Pancreas (tissue), 10 donors: ENCODE measurements around the gene OR2A14. TPM values are rescaled to one million over a fixed set of nuclear protein-coding genes. Genes with fewer than 3 reads are reported as not detected.
A peak's percentile ranks its signal among the peaks of the same experiment; 100 is the strongest.
"Not testable (repeated sequence)": the region's sequence is repeated elsewhere in the genome, so short reads cannot be mapped to it uniquely, and the experiment has no call there.

Source experiments
- ATAC-seq, 4 donors: fragments of 200-7000 bp; cut with Tn5 transposase; one replicate each; pipeline versions ENCODE4 v1.8.0 to v1.9.1; 2020; ENCODE audit warnings: mild to moderate bottlenecking in 4 of 4, moderate library complexity in 4 of 4
- DNase-seq, 6 donors: peaks; one replicate each; pipeline ENCODE4 v3.0.0-alpha.2; 2020
- FAIRE-seq: peaks from 2 replicates; lab custom pipeline; 2012; peaks lifted over from hg19 to GRCh38; lab: Jason Lieb, UNC
- H3K27ac ChIP-seq, 4 donors: fragments of 200-600 bp; sonication (generic); 1 replicate in 3 of 4; 2 replicates in 1 of 4; pipeline versions ENCODE4 v1.5.0 to v1.8.0; 2020
- H3K27me3 ChIP-seq, 4 donors: fragments of 200-600 bp; one replicate each; pipeline ENCODE4 v1.8.0; 2021
- H3K36me3 ChIP-seq, 3 donors: fragments of 200-600 bp; sonication (generic) in 1 of 3; one replicate each; pipeline versions ENCODE4 v1.5.0 to v1.8.0; 2020 to 2021
- H3K4me1 ChIP-seq, 3 donors: fragments of 200-600 bp; one replicate each; pipeline ENCODE4 v1.8.0; 2021
- H3K4me3 ChIP-seq, 4 donors: fragments of 200-600 bp; sonication (generic) in 2 of 4; one replicate each; pipeline versions ENCODE4 v1.5.0 to v1.8.0; 2020 to 2021
- H3K9me3 ChIP-seq, 4 donors: fragments of 200-600 bp; one replicate each; pipeline ENCODE4 v1.8.0; 2021
- CTCF ChIP-seq, 4 donors: fragments of 200-600 bp; sonication (generic) in 3 of 4; IDR thresholded peaks; one replicate each; pipeline versions ENCODE4 v1.5.0 to v1.8.0; 2021; ENCODE audit warnings: antibody characterized with exemption in 4 of 4
- WGBS, 2 donors: extraction: QIAGEN DNeasy Blood & Tissue Kit; methylation state at CpG; one replicate each; pipeline ENCODE4 v1.1.7; 2013; 5-methylcytosine and 5-hydroxymethylcytosine counted together
- intact Hi-C, 3 donors: fragments of 100-400 bp; cut with DNase I; formaldehyde crosslinking; loops; one replicate each; pipeline versions ENCODE4 v1.11.1 to v1.14.2; 2022
- polyA plus RNA-seq, 2 donors: library from polyadenylated mRNA; stranded (reverse); fragments of 200-250 nt; gene quantifications; one replicate each; pipeline ENCODE4 v1.2.3, GENCODE V29; 2013
- total RNA-seq, 6 donors: library from RNA; stranded (reverse); fragmentation: NEBNext Ultra II Directional in 4 of 6; extraction: Animal tissue kit (Norgen Biotek cat#: 25700) in 4 of 6; gene quantifications; one replicate each; pipeline versions ENCODE4 v1.2.1 to v1.2.4, GENCODE V29; 2021 to 2023
- donor health status: healthy with polysubstance abuse.
- donor health status: DM: no; HTN: no; CAD: no; lungs with moderate emphysema.
- donor health status: DM: no; HTN: no; CAD: no.
- donor health status: control.
- donor health status: control.
- donor health status: Bipolar disorder and iron deficiency.
- donor health status: DM: yes; HTN: yes; CAD: no.
- donor health status: DM: no; HTN: no; CAD: no.
- donor health status: DM: no; HTN: no; CAD: no.
- donor health status: DM: yes; HTN: yes; CAD: no.

Gene OR2A14
- total and polyA plus RNA-seq, 8 donors, result not detected

- FAIRE-seq (no peak), ATAC-seq (no peak), DNase-seq (no peak)
- no peak for TF ChIP-seq CTCF (IDR thresholded peaks at IDR 0.05)
- Histone ChIP-seq H3K4me3 (no peak within 1 kb of the TSS), H3K4me1 (no peaks in the 10 kb centered on the region), H3K36me3 (no peaks in the 10 kb centered on the region), H3K27me3 (no peaks in the 10 kb centered on the region), H3K27ac (no peak within 1 kb of the TSS), H3K9me3 (no peaks in the 10 kb centered on the region)
- intact Hi-C loops, result no loop called here
- 79 to 88% methylated on average over 2 of the region's 2 CpGs for WGBS, 2 donors
Measured at GRCh38 chr7:144109283-144109682, 13.7 kb upstream of the OR2A14 start, which contains the start of gene OR2A2. OR2A2 (plus strand) TSS chr7:144109583; CDS start chr7:144109583, 0 bp downstream.

DNA sequence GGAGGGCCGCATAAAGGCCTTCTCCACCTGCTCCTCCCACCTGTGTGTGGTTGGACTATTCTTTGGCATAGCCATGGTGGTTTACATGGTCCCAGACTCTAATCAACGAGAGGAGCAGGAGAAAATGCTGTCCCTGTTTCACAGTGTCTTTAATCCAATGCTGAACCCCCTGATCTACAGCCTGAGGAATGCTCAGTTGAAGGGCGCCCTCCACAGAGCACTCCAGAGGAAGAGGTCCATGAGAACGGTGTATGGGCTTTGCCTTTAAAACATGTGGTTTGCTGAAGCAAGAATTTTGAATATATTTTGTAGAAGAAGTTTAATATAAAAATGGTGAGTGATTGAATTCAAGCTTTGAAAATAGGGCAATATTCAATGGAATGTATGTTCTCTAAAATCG, 12.7 kb upstream of the OR2A14 start:
- H3K9me3 ChIP-seq, result no peaks in the 10 kb centered on the region
- H3K36me3 ChIP-seq, result no peaks in the 10 kb centered on the region
- H3K27me3 ChIP-seq, result no peaks in the 10 kb centered on the region
- no peaks in the 10 kb centered on the region for H3K4me1 ChIP-seq
- WGBS, 2 donors, result 72 to 83% methylated on average over 5 of the region's 5 CpGs
- intact Hi-C loops, result no loop called here
- TF ChIP-seq CTCF (IDR thresholded peaks at IDR 0.05), result no peak
- FAIRE-seq (no peak), ATAC-seq (no peak), DNase-seq (no peak)
- H3K27ac ChIP-seq, result no peak overlapping the region
- no peak overlapping the region for H3K4me3 ChIP-seq

DNA sequence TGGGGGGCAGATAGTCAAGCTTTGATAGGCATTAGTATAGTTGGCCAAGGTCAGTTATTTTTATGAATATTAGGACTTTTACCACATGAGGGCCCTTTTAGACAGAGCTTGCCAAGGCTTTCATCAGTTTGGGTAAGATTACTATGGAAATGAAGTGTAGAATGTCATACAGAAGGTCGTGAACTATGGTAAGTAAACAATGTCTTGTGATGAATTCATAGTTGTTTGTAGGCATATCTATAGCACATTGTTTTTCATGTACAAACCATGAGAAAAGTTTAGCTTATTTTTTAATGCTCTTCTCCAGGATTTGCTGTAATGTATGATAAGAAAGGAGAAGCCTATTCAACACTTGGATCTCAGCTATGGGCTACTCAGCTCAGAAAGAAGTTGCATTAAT, 9.3 kb upstream of the OR2A14 start:
- ATAC-seq (no peak), FAIRE-seq (no peak), DNase-seq (no peak)
- H3K36me3 ChIP-seq, result no peaks in the 10 kb centered on the region
- H3K4me3 ChIP-seq, result no peak overlapping the region
- intact Hi-C loops, result no loop called here
- 4 to 17% methylated on average over 1 of the region's 1 CpG for WGBS, 2 donors
- no peaks in the 10 kb centered on the region for H3K9me3 ChIP-seq
- H3K27ac ChIP-seq, result no peak overlapping the region
- no peaks in the 10 kb centered on the region for H3K4me1 ChIP-seq
- TF ChIP-seq CTCF (IDR thresholded peaks at IDR 0.05), result no peak
- H3K27me3 ChIP-seq, result no peaks in the 10 kb centered on the region

DNA sequence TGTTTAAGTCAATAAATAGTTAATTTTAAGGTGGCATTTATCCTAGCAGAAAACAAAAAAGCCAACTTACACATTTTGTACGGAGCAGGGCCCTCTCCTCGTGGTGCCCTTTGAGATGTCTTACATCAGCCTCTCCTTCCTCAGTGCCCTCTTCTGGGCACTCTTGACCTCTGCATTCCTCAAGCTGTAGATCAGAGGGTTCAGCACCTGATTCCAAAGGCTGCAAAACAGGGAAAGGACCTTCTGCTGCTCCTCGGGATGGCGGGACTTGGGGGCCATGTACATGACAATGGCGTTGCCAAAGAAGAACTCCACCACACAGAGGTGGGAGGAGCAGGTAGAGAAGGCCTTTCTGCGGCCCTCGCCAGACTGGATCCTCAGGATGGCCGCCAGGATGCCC, 4.6 kb upstream of the OR2A14 start:
- TF ChIP-seq CTCF (IDR thresholded peaks at IDR 0.05), result no peak
- Histone ChIP-seq H3K27me3 (no peaks in the 10 kb centered on the region), H3K27ac (no peak overlapping the region), H3K9me3 (no peaks in the 10 kb centered on the region), H3K4me3 (no peak overlapping the region), H3K4me1 (no peaks in the 10 kb centered on the region), H3K36me3 (no peaks in the 10 kb centered on the region)
- intact Hi-C loops, result no loop called here
- WGBS, 2 donors, result 60 to 61% methylated on average over 8 of the region's 8 CpGs
- DNase-seq, result peak in 1 of 6 donors; percentile 9
- ATAC-seq, result no peak
- FAIRE-seq, result no peak

DNA sequence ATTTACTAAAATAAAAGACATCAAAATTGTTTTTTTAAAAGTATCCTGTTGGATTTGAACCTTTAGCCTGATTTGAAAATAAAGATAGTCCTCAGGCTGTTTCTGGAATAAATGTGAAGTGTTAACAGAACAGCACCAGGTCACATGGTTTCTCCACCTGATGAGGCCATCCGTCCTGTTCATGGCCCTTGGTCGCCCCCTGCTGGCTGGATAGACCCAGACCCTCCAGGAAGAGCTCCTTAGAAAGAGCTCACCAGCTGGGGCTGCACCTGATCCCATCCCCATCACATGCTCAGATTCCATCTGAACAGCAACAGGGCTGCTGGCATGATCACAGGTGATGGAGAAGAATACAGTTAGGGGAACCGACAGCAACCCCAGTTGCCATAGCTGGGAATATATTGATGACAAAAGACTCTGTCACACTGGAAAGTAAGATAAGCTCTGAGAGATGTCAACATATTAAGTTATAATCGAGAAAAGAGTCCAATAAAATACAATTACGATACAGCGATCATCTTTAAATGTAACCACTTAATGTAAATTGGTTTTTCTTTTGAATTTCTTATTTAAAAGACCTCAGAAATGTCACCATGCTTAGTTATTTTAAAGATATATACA, 4.8 kb downstream of the OR2A14 start:
- Histone ChIP-seq H3K27me3 (no peaks in the 10 kb centered on the region), H3K4me1 (no peaks in the 10 kb centered on the region), H3K9me3 (no peaks in the 10 kb centered on the region), H3K36me3 (no peaks in the 10 kb centered on the region), H3K4me3 (no peak overlapping the region), H3K27ac (no peak overlapping the region)
- intact Hi-C loops, result no loop called here
- peak; percentile 96 to 100 (median 100) for ATAC-seq
- no peak for FAIRE-seq
- DNase-seq, result peak; percentile 75 to 95 (median 88)
- 28 to 34% methylated on average over 6 of the region's 6 CpGs for WGBS, 2 donors
- peak; percentile 31 to 73 (median 72) for TF ChIP-seq CTCF (IDR thresholded peaks at IDR 0.05)

- H3K27me3 ChIP-seq, H3K27ac ChIP-seq, H3K4me1 ChIP-seq, H3K36me3 ChIP-seq, ATAC-seq, FAIRE-seq, H3K4me3 ChIP-seq, intact Hi-C loops, H3K9me3 ChIP-seq: not testable (repeated sequence)
- WGBS, 2 donors, result 87 to 96% methylated on average over 9 of the region's 9 CpGs
- peak in 1 of 6 donors; percentile 40 for DNase-seq
Measured at GRCh38 chr7:144129601-144130000, 6.6 kb downstream of the OR2A14 start.
